Uterus (tissue), 2 donors: Measurements from ENCODE around the gene TMEM61.

ENCODE experiments used
- CTCF ChIP-seq, 4 experiments: fragments of 200-600 bp in 2 of 4; fragments of 450-650 bp in 2 of 4; sonication (generic) in 2 of 4; IDR thresholded peaks; one replicate each; pipeline ENCODE4 v1.5.1; 2016 to 2019; ENCODE audit warnings: antibody characterized with exemption in 4 of 4, mild to moderate bottlenecking in 2 of 4, moderate library complexity in 1 of 4
- POLR2A ChIP-seq, 2 donors: fragments of 450-650 bp; IDR thresholded peaks; one replicate each; pipeline ENCODE4 v1.6.1; 2016; ENCODE audit warnings: antibody characterized with exemption in 2 of 2, mild to moderate bottlenecking in 1 of 2, moderate library complexity in 1 of 2

GRCh38 chr1:54968551-54968950, 11.9 kb upstream of the TMEM61 start:
- TF ChIP-seq POLR2A (IDR thresholded peaks at IDR 0.05): no peak
- TF ChIP-seq CTCF (IDR thresholded peaks at IDR 0.05): no peak
